Measurements from ENCODE around the gene ZNF668.
"Not testable (repeated sequence)": the region's sequence is repeated elsewhere in the genome, so short reads cannot be mapped to it uniquely, and the experiment has no call there.

Gene ZNF668

GRCh38 chr16:31108794-31109558 lies 34.9 kb upstream of the ZNF668 start:
- in situ Hi-C loops (cut with MboI; ENCODE audit: low sequenced_read_pairs, unreplicated experiment), result no loop called here
- no peak for TF ChIP-seq CTCF (IDR thresholded peaks at IDR 0.05; ENCODE audit: borderline replicate concordance, control extremely low read depth, extremely low read depth, insufficient read depth, missing control alignments)
- DNase-seq (ENCODE audit: low spot score), result peak; percentile 30

DNA sequence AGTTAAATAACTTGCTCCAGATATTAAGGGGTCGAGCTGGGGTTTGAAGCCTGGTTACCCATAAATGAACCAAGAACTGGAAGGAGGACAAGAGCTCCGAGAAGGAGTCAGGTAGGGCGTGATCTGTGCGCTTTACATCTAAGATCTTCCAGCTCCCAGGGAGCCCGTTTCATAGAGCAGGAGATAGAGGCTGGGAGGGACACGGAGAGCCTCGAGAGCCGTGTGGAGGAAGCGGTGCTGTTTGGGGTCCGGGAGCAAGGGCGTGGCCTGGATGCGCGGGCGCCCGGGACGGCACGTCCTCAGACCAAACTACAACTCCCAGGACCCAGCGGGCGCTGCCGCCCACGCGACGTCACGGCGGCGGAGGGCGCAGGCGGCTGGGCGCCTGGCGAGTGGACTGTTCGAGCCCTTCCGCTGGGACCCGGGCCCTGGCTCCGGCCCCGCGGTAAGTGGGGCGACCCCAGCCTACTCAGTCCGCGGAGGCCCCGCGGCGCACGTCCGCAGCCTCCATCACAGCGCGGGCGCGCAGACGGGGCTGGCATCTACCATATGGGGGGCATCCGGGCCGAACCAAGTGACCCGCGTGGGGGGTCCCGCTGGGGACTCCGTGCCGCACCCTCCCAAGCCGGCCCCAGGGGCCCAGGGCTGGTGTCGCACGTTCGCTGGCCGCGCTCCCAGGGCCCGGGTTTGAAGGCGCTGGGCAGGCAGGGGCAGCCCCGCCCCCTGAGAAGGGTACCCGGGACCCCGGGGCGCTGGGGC lies 34.2 kb upstream of the ZNF668 start, which contains the start of gene BCKDK:
TSS of gene BCKDK (plus strand) at position 352 of the 759 bp plus-strand sequence. CDS start 838 bp downstream, outside the sequence.
- no peak for TF ChIP-seq CTCF (IDR thresholded peaks at IDR 0.05; ENCODE audit: borderline replicate concordance, control extremely low read depth, extremely low read depth, insufficient read depth, missing control alignments)
- DNase-seq (ENCODE audit: low spot score), result peak; percentile 94
- in situ Hi-C loops (cut with MboI; ENCODE audit: low sequenced_read_pairs, unreplicated experiment), result no loop called here

DNA sequence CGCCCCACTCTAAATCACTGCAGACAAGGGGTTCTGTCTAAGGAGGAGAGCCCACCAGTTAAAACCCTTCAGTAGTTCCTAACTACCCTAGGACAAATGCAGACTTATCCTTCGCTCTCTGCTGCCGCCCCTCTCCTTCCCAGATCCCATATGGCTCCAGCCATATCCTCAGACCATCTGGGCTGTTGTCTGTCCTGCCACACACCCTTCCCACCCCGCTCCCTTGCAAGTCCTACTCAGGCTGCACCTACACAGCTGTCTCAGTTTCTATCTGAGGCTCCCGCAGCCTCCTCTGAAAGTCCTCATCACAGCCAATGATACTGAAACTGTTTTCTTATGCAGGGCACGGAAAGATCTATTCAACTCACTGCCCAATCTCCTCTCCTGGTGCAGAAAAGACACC lies 33.4 kb upstream of the ZNF668 start:
- no peak for TF ChIP-seq CTCF (IDR thresholded peaks at IDR 0.05; ENCODE audit: borderline replicate concordance, control extremely low read depth, extremely low read depth, insufficient read depth, missing control alignments)
- in situ Hi-C loops (cut with MboI; ENCODE audit: low sequenced_read_pairs, unreplicated experiment), result no loop called here
- peak; percentile 78 for DNase-seq (ENCODE audit: low spot score)

GRCh38 chr16:31106509-31107464 lies 32.7 kb upstream of the ZNF668 start:
- no peak for DNase-seq (ENCODE audit: low spot score)
- in situ Hi-C loops (cut with MboI; ENCODE audit: low sequenced_read_pairs, unreplicated experiment), result no loop called here
- TF ChIP-seq CTCF (IDR thresholded peaks at IDR 0.05; ENCODE audit: borderline replicate concordance, control extremely low read depth, extremely low read depth, insufficient read depth, missing control alignments), result no peak

DNA sequence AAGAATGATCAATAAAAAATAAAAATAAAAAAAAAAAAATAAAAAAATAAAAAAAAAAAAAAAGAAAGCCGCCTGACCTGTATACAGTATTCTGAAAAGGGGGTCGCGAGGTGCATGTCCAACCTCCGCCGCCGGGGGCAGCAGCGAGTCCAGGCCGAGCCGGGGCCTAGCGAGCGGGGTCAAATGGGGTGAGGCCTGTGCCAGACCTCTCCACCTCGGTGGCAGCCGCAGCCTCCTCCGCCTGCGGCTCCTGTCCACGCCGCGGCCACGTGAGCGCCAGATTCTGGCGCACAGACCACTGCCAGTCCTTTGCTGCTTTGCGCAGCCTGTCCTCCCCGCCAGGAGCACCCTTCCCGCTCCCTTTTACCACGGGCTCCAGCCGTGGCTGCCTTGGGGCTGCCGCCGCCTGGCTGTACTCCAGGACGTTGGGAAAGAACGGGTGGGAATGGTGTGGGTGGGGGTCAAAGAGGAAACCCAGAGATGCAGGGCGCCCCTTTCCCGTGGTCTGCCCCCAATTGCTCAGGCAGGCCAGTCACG lies 31.7 kb upstream of the ZNF668 start:
- in situ Hi-C loops (cut with MboI; ENCODE audit: low sequenced_read_pairs, unreplicated experiment), result no loop called here
- TF ChIP-seq CTCF (IDR thresholded peaks at IDR 0.05; ENCODE audit: borderline replicate concordance, control extremely low read depth, extremely low read depth, insufficient read depth, missing control alignments), result peak; percentile 84
- DNase-seq (ENCODE audit: low spot score), result peak; percentile 87

DNA sequence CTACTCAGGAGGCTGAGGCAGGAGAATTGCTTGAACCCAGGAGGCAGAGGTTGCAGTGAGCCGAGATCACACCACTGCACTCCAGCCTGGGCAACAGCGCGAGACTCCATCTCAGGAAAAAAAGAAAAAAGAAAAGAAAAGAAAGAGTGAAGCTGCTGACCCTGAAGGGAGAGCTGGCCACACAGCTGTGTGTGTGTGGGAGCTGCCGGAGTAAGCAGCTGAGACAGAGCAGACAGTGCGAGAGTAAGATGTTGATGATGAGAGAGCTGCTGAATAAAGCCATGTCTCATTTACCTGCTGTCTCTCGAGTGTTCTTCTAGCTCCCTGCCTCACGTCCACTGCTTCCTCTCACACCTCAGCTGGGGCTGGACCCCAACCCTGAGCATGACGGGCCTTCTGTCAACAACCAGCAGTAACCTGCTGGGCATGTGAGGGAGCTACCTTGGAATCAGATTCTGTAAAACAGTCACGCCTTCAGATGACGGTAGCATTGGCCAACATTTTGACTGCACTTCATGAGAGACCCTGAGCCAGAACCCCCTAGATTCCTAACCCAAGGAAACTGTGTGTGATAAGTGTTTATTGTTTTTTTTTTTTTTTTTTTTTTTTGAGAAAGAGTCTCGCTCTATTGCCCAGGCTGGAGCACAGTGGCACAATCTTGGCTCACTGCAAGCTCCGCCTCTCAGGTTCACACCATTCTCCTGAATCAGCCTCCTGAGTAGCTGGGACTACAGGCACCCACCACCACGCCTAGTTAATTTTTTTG lies 27.0 kb upstream of the ZNF668 start:
- DNase-seq (ENCODE audit: low spot score); in situ Hi-C loops (cut with MboI; ENCODE audit: low sequenced_read_pairs, unreplicated experiment): not testable (repeated sequence)
